Measurements from ENCODE around the gene CAST. TPM values are rescaled to one million over a fixed set of nuclear protein-coding genes. Genes with fewer than 3 reads are reported as not detected.

The CAST gene
- total and polyA plus RNA-seq, 12 donors: 54.3 to 329 (median 172) TPM

DNA sequence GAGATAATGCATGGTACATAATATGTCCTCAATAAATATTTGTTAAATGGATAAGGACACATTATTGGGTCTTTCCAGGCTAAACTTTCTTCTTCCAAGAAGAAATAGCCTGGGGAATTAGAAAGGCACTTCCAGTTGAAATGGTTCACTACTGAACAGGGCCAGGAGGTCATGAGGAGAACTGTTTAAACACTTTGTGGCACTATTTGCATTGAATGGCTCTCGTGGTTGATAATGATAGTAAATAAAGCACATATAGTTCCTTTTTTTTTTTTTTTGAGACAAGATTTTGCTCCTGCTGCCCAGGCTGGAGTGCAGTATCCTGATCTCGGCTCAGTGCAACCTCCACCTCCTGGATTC lies 19.9 kb upstream of the CAST start:
- H3K36me3 ChIP-seq (replicated peaks in 1 of 2): no peaks in the 10 kb centered on the region
- no peaks in the 10 kb centered on the region for H3K4me1 ChIP-seq (replicated peaks in 1 of 2)
- no peak for TF ChIP-seq POLR2A (IDR thresholded peaks at IDR 0.05)
- TF ChIP-seq, protein P1, sequence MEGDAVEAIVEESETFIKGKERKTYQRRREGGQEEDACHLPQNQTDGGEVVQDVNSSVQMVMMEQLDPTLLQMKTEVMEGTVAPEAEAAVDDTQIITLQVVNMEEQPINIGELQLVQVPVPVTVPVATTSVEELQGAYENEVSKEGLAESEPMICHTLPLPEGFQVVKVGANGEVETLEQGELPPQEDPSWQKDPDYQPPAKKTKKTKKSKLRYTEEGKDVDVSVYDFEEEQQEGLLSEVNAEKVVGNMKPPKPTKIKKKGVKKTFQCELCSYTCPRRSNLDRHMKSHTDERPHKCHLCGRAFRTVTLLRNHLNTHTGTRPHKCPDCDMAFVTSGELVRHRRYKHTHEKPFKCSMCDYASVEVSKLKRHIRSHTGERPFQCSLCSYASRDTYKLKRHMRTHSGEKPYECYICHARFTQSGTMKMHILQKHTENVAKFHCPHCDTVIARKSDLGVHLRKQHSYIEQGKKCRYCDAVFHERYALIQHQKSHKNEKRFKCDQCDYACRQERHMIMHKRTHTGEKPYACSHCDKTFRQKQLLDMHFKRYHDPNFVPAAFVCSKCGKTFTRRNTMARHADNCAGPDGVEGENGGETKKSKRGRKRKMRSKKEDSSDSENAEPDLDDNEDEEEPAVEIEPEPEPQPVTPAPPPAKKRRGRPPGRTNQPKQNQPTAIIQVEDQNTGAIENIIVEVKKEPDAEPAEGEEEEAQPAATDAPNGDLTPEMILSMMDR (IDR thresholded peaks at IDR 0.05): no peak
- DNase-seq: no peak
- no peaks in the 10 kb centered on the region for H3K9me3 ChIP-seq (replicated peaks in 1 of 3)
- no peak overlapping the region for H3K27ac ChIP-seq
- no peaks in the 10 kb centered on the region for H3K27me3 ChIP-seq
- WGBS, 4 donors: 78 to 93% (median 87%) methylated on average over 2 of the region's 2 CpGs
- intact Hi-C loops (cut with DNase I): no loop called here
- H3K4me3 ChIP-seq: no peak overlapping the region

DNA sequence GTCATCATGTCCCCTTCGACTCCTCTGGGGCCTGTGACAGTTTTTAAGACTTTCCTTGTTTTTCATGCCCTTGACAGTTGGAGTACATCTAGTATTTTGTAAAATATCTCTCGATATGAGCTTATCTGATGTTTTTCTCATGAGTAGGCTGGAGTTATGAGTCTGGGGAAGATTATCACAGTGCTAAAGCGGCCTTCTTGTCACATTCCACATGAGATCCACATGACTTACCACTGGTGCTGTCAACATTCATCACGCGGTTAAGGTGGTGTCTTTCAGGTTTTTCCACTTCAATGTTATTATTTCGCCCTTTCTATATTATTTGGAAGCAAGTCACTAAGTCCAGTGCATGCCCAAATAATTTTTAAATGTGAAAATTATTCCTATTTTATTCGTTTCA lies 17.1 kb upstream of the CAST start:
- H3K4me3 ChIP-seq: no peak overlapping the region
- TF ChIP-seq, protein P1 (IDR thresholded peaks at IDR 0.05): no peak
- TF ChIP-seq POLR2A (IDR thresholded peaks at IDR 0.05): no peak
- H3K4me1 ChIP-seq (replicated peaks in 1 of 2): no peaks in the 10 kb centered on the region
- no peaks in the 10 kb centered on the region for H3K27me3 ChIP-seq
- H3K9me3 ChIP-seq (replicated peaks in 1 of 3): no peaks in the 10 kb centered on the region
- no peaks in the 10 kb centered on the region for H3K36me3 ChIP-seq (replicated peaks in 1 of 2)
- no peak for DNase-seq
- intact Hi-C loops (cut with DNase I): no loop called here
- 72 to 80% (median 76%) methylated on average over 7 of the region's 7 CpGs for WGBS, 4 donors
- H3K27ac ChIP-seq: no peak overlapping the region

DNA sequence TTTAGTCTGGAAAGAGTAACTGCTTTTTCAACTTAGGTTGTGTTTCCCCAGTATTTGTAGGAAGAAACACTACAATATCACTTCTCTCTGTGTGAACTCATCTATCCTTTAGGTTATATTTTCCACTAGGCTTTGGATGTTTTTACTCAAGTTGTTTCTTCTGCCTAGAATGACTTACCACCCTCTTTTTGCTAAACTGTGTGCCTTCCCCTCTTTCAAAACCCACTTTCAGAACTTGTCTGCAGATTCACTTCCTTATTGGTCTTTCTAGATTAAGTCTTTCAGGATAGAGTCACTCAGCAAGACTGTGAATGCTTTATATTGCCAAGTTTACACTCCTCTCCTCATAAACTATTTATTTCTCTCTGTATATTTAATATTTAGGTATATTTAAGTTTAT lies 14.2 kb upstream of the CAST start:
- Histone ChIP-seq H3K27me3 (no peaks in the 10 kb centered on the region), H3K9me3 (replicated peaks in 1 of 3) (no peaks in the 10 kb centered on the region), H3K4me3 (no peak overlapping the region), H3K4me1 (replicated peaks in 1 of 2) (no peaks in the 10 kb centered on the region), H3K27ac (no peak overlapping the region), H3K36me3 (replicated peaks in 1 of 2) (no peaks in the 10 kb centered on the region)
- intact Hi-C loops (cut with DNase I): no loop called here
- DNase-seq: no peak
- TF ChIP-seq, protein P1 (IDR thresholded peaks at IDR 0.05): no peak
- TF ChIP-seq POLR2A (IDR thresholded peaks at IDR 0.05): no peak

DNA sequence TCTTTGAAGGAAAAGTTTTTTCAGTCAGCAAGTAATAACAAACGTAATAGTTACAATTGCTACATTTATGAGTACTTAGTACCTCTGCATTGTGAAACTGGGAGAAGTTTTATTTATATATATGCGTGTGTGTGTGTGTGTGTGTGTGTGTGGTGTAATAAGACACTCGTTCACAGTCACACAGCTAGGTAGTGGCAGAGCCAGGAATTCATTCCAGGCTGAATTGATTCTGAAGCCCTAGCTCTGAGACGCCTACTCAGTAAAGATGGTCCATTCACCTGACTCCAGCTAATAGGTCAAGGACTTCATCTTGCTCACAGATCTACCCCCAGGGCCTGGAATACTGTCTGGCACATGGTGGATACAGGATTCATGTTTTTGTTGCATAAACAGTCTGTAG lies 13.6 kb upstream of the CAST start:
- no peak for DNase-seq
- Histone ChIP-seq H3K4me3 (no peak overlapping the region), H3K9me3 (replicated peaks in 1 of 3) (no peaks in the 10 kb centered on the region), H3K27me3 (no peaks in the 10 kb centered on the region), H3K27ac (no peak overlapping the region), H3K36me3 (replicated peaks in 1 of 2) (no peaks in the 10 kb centered on the region), H3K4me1 (replicated peaks in 1 of 2) (no peaks in the 10 kb centered on the region)
- no peak for TF ChIP-seq POLR2A (IDR thresholded peaks at IDR 0.05)
- TF ChIP-seq, protein P1 (IDR thresholded peaks at IDR 0.05): no peak
- intact Hi-C loops (cut with DNase I): no loop called here
- WGBS, 4 donors: 48 to 58% (median 54%) methylated on average over 2 to 4 of the region's 4 CpGs

Data from adrenal gland (tissue), 12 donors.